Neural crest cell (in vitro differentiated cells): ENCODE measurements around the gene TMIGD2. TPM values are rescaled to one million over a fixed set of nuclear protein-coding genes. Genes with fewer than 3 reads are reported as not detected.
"Not testable (repeated sequence)": the region's sequence is repeated elsewhere in the genome, so short reads cannot be mapped to it uniquely, and the experiment has no call there.

Experiments used
- DNase-seq: peaks from one replicate; pipeline ENCODE4 v3.0.0; 2021; ENCODE audit warnings: low read depth, mixed read lengths, low spot score
- H3K27ac Mint-ChIP-seq: one replicate; pipeline ENCODE4 v1.8.0; 2021; ENCODE audit warnings: mild to moderate bottlenecking, mixed read lengths; ENCODE audit not compliant: unreplicated experiment
- H3K27me3 Mint-ChIP-seq: 2 replicates; pipeline ENCODE4 v1.8.0; 2021; ENCODE audit warnings: low read depth, mild to moderate bottlenecking, mixed read lengths
- H3K36me3 Mint-ChIP-seq: 2 replicates; pipeline ENCODE4 v1.8.0; 2021; ENCODE audit warnings: low read depth, mild to moderate bottlenecking, mixed read lengths
- H3K4me1 Mint-ChIP-seq: 2 replicates; pipeline ENCODE4 v1.8.0; 2021; ENCODE audit warnings: mixed read lengths
- H3K4me3 Mint-ChIP-seq: one replicate; pipeline ENCODE4 v1.8.0; 2021; ENCODE audit warnings: mild to moderate bottlenecking, mixed read lengths
- H3K9me3 Mint-ChIP-seq: 2 replicates; pipeline ENCODE4 v1.8.0; 2021; ENCODE audit warnings: mixed read lengths
- total RNA-seq: library from RNA; stranded (reverse); gene quantifications from 2 replicates; pipeline ENCODE4 v1.2.1, GENCODE V29; 2021
- TF ChIP-seq, protein P1 (sequence below): fragments of 200-600 bp; sonication (generic); conservative IDR thresholded peaks from 2 replicates; pipeline ENCODE4 v1.5.0; 2021; ENCODE audit warnings: antibody characterized with exemption, mild to moderate bottlenecking

TMIGD2 gene
- total RNA-seq, 1 donor from 2014 or later = not detected

- H3K27me3 Mint-ChIP-seq = peaks cover 3% of the 10 kb centered on the region
- H3K27ac Mint-ChIP-seq = peak within 1 kb of the TSS; percentile 76
- H3K4me3 Mint-ChIP-seq = peak within 1 kb of the TSS; percentile 75
- H3K4me1 Mint-ChIP-seq = peaks cover 33% of the 10 kb centered on the region
- peaks cover 6% of the 10 kb centered on the region for H3K36me3 Mint-ChIP-seq
- peaks cover 17% of the 10 kb centered on the region for H3K9me3 Mint-ChIP-seq
- no peak for DNase-seq
- TF ChIP-seq, protein P1, sequence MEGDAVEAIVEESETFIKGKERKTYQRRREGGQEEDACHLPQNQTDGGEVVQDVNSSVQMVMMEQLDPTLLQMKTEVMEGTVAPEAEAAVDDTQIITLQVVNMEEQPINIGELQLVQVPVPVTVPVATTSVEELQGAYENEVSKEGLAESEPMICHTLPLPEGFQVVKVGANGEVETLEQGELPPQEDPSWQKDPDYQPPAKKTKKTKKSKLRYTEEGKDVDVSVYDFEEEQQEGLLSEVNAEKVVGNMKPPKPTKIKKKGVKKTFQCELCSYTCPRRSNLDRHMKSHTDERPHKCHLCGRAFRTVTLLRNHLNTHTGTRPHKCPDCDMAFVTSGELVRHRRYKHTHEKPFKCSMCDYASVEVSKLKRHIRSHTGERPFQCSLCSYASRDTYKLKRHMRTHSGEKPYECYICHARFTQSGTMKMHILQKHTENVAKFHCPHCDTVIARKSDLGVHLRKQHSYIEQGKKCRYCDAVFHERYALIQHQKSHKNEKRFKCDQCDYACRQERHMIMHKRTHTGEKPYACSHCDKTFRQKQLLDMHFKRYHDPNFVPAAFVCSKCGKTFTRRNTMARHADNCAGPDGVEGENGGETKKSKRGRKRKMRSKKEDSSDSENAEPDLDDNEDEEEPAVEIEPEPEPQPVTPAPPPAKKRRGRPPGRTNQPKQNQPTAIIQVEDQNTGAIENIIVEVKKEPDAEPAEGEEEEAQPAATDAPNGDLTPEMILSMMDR = no peak
Observed at GRCh38 chr19:4338441-4339355, 36.5 kb upstream of the TMIGD2 start, which contains the start of gene STAP2. Gene STAP2, minus strand, starts transcription at chr19:4338827. Its CDS starts 74 bp downstream, at chr19:4338753.

DNA sequence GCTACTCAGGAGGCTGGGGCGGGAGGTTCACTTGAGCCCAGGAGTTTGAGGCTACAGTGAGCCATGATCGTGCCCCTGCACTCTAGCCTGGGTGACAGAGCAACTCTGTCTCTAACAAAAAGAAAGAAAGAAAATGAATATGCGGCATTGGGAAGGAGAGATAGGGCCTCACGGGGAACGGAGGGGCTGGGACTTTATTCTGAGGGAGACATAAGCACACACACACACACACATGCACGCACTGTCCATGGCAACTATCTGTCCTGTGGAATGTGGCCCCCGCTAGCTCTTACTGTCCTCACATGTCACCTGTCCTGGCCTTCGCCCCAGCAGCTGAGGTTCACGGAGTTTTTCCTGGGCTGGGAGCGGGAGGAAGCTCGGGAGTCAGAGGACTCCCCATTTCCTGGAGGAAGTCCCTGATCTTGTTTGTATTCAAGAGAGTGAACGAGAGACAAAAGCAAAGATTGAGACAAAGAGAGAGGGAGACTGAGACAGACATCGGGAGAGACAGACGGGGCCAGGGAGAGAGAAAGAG lies 35.8 kb upstream of the TMIGD2 start:
- Mint-ChIP-seq H3K27me3 (peaks cover 3% of the 10 kb centered on the region), H3K27ac (peak overlapping the region; percentile 76), H3K36me3 (peaks cover 6% of the 10 kb centered on the region), H3K9me3 (peaks cover 17% of the 10 kb centered on the region), H3K4me1 (peaks cover 31% of the 10 kb centered on the region), H3K4me3 (peak overlapping the region; percentile 75)
- DNase-seq = no peak
- TF ChIP-seq, protein P1 = no peak

DNA sequence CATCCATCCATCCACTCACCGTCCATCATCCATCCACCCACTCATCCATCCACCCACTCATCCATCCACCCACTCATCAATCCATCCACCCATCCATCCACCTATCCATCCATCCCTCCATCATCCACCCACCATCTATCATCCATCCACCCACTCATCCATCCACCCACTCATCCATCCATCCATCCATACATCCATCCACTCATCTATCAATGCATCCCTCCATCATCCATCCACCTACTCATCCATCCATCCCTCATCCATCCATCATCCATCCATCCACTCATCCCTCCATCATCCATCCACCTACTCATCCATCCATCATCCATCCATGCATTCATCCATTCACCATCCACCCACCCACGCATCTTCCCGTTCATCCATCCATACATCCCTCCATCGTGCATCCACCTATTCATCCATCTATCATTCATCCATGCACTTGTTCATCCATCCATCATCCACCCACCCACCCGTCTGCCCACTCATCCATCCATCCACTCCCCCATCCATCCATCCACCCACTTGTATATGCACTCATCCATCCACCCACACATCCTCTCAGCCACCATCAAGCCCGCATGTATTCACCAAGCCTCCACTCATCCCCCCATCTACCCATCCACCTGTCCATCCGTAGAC lies 32.9 kb upstream of the TMIGD2 start:
- TF ChIP-seq, protein P1 = no peak

DNA sequence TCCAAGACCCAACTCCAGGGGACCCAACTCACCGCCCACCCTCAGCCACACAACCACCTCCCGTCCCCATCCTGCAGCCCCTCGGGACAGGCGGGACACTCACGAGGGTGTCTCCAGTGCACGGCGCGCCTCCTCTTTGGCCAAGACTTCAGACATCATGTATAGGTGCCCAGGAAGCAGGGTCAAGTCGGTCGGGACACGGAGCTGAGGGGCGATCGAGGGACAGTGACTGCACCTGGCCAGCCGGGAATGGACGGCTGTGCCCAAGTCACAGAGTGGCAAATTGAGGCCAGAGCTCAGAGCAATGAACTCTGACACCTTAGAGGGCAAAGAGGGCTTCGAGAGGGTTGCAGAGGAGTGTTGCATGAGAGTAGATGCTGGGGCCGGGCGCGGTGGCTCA lies 27.7 kb upstream of the TMIGD2 start:
- peaks cover 19% of the 10 kb centered on the region for H3K4me1 Mint-ChIP-seq
- peaks cover 8% of the 10 kb centered on the region for H3K9me3 Mint-ChIP-seq
- no peak overlapping the region for H3K4me3 Mint-ChIP-seq
- no peak overlapping the region for H3K27ac Mint-ChIP-seq
- no peak for DNase-seq
- peaks cover 2% of the 10 kb centered on the region for H3K36me3 Mint-ChIP-seq
- H3K27me3 Mint-ChIP-seq = peaks cover 17% of the 10 kb centered on the region
- TF ChIP-seq, protein P1 = no peak

More for the DNA sequence above, 32.9 kb upstream of the TMIGD2 start:
- Mint-ChIP-seq H3K4me1 (peaks cover 21% of the 10 kb centered on the region), H3K27me3 (no peaks in the 10 kb centered on the region), H3K27ac (peak overlapping the region; percentile 90), H3K4me3 (peak overlapping the region; percentile 58), H3K9me3 (peaks cover 17% of the 10 kb centered on the region), H3K36me3 (peaks cover 6% of the 10 kb centered on the region)
- DNase-seq = no peak

DNA sequence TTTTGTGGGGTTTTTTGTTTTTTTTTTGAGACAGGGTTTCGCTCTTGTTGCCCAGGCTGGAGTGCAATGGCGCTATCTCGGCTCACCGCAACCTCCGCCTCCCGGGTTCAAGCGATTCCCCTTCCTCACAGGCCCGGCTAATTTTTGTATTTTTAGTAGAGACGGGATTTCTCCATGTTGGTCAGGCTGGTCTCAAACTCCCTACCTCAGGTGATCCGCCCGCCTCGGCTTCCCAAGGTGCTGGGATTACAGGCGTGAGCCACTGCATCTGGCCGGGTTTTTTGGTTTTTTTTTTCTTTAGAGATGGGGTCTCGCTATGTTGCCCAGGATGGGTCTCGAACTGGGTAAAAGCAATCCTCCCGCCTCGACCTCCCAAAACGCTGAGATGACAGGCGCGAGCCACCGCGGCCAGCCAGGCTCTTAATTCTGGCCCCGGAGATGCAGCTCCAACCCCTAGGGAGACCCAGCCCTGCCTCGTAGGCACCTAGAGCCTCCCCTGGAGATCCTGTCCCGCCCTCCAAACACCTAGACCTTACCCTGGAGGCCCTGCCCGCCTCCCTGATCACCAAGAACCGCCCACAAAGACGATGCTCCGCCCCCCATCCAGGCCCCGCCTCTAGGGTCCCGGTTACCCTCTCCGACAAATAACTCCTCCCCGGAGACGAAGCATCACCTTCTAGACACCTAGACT lies 26.9 kb upstream of the TMIGD2 start:
- not testable (repeated sequence) for H3K36me3 Mint-ChIP-seq, H3K9me3 Mint-ChIP-seq, H3K27ac Mint-ChIP-seq, DNase-seq
- Mint-ChIP-seq H3K27me3 (peaks cover 17% of the 10 kb centered on the region), H3K4me1 (peaks cover 19% of the 10 kb centered on the region), H3K4me3 (peak overlapping the region; percentile 85)
